Mesenteric fat pad (tissue), 1 donor: ENCODE data around the gene TMEM181. TPM values are rescaled to one million over a fixed set of nuclear protein-coding genes. Genes with fewer than 3 reads are reported as not detected.

Experiments
- DNase-seq: peaks from one replicate; pipeline ENCODE4 v3.0.0-alpha.2; 2020; ENCODE audit warnings: low spot score
- total RNA-seq: library from RNA; stranded (reverse); fragmentation: NEBNext Ultra II Directional; extraction: Animal tissue kit (Norgen Biotek cat#: 25700); gene quantifications from one replicate; pipeline ENCODE4 v1.2.1, GENCODE V29; 2021
- donor health status: DM: yes; HTN: yes; CAD: no.

The TMEM181 gene
- total RNA-seq, 1 donor from 2014 or later: 27.3 TPM

DNA sequence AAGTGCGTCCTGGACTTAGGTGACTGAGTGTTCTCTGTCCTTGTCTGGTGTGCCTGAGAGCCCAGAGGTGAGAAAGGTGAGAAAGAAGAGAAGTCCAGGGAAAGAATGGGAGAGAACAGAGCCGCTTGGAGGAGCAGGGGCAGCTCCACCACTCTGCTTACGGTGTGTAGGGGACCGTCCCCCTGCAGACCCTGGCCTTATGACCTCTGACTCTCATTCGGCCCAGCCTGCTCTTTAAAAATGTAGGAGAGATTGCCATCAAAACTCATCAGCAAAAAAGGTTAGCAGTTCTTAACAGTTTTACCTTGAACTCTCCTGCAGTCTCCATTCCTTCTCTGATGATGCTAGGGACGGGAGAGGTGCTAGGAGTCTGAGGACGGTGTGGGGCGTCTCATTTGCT lies 2.0 kb downstream of the TMEM181 start:
- no peak for DNase-seq

DNA sequence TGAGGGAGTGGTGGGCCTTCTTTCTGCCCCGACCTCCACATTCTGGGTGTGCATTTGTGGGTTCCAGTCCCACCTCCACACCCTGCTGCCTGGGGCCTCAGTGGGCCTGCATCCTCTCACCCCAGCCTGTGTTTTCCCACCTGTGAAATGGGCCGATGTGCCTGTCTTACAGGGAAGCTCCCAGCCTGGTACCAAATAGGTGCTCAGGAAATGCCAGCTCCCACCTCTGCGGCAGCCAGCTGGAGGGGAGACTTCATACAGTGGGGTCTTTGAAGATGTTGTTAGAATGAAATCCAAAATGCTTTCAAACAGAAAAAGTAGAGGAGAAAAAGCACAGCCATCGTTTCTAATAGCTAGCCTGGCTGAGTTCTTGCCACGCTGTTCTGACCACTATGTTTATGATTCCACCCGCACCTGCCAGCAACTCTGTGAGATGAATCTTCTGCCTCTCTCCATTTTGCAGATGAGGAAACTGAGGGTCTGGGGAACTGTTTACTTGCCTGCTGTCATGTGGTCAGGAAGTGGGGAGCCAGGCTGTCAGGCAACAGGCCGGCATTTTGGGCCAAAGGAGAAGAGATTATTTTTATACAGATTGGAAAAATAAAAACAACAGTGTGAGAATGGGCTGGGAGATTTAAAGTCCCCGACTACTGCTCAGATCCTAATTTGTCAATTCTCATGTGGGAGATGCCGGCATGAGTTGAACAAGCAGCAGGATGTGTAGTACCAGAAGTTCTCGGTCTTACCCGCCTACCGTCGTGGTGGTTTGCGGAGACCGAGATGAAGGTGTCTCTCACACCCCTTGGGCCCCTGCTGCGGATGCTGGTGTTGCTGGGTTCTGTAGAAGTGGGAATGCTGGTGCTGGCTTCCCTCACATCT lies 4.6 kb downstream of the TMEM181 start:
- DNase-seq: peak; percentile 37

DNA sequence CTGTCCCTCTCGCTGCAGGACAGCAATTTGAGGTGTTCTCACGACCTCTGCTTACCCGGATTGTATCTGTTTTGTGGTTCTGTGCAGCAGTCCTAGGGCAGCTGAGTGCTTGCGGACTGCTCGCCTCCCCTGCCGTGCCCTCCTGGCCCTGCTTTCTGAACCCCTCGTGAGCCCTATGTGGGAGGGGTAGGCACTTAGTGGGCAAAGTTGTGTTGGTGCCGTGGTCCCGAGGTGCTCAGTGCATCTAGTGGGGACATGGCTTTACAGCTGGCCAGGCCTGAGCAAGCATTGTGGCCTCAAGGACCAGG lies 5.2 kb downstream of the TMEM181 start:
- peak; percentile 76 for DNase-seq

DNA sequence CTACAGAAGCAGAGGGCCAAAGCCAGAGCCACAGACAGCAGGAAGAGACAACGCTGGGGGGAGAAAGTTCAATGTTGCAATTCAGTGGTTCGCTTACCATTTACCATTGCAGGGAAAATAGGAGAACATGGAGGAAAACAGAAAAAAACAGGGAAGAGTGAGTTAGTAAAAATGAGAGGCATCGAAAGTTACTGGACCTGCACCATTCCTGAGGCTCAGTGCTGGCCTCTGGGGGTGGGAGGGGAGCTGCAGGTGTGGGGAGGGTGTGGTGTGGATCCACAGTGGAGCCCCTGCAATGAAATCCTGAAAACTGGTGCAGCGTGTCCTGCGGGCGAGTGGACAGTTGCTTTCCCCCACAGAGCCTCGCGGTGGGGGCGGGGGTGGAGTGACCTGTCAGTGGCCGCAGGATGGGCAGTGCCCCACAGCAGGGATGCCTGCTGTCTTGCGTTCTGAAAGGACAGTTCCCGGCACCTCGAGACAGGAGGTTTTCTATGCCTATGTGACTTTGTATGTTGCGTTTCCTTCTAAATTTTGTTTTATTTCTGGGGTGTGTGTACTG lies 5.7 kb downstream of the TMEM181 start:
- DNase-seq: peak; percentile 64

DNA sequence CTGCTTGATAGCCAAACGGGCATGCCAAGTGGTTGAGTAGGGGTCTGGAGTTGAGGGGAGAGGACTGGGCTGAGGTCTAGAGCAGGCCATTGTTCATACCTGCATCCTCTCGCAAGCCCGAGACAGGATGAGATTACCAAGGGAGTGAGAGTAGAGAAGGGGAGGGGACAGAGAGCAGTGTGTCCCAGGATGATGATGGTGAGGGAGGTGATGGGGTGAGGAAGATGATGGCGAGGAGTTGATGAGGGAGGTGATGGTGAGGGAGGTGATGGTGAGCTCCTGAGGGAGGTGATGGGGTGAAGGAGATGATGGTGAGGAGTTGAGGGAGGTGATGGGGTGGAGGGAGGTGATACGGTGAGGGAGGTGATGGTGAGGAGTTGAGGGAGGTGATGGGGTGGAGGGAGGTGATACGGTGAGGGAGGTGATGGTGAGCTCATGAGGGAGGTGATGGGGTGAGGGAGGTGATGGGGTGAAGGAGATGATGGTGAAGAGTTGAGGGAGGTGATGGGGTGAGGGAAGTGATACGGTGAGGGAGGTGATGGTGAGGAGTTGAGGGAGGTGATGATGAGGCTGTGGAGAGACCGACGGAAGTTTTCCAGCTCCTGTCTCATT lies 6.4 kb downstream of the TMEM181 start:
- DNase-seq: peak; percentile 39

DNA sequence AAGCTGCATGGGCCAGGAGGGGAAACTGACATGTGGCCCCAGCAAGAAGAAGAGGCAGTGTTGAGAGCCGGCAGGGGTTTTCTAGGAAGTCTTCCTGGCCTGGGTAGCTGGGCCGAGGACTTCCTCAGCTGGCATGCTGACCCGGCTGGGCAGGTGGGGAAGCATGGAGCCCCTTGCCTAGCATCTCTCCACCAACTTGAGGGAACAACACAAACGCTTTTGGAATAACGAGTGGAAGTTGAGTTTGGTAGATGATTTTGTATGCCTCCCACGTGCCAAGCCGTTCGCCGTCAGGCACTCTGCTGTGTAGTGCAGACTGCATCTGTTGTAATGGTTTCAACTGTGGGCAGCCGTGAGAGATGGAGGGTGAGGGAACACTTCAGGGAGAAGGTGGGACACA lies 7.3 kb downstream of the TMEM181 start:
- DNase-seq: peak; percentile 80

DNA sequence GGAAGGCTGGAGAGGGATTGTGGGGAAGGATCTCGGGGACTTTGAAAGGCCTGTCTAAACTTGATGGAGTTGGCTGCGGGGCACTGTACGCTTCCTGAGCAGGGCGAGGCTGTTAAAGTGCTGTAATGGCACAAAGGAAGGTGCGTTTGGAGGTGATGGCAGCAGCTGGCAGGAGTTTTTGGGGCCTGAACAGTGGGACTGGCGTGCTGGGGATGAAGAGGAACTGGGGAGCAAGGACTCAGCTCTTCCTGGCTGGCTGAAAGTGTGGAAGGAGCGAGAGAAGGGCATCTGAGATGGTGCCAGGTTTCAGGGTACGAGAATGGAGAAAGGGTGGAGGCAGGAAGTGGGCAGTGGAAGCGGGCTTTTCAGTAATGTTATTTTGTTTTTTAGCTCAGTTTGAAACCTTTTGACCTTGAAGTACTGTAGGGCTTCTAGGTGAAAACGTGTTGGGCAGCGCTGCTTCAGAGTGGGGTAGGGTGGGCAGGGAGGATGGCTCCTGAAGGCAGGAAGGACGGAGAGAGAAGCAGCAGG lies 8.0 kb downstream of the TMEM181 start:
- peak; percentile 65 for DNase-seq

DNA sequence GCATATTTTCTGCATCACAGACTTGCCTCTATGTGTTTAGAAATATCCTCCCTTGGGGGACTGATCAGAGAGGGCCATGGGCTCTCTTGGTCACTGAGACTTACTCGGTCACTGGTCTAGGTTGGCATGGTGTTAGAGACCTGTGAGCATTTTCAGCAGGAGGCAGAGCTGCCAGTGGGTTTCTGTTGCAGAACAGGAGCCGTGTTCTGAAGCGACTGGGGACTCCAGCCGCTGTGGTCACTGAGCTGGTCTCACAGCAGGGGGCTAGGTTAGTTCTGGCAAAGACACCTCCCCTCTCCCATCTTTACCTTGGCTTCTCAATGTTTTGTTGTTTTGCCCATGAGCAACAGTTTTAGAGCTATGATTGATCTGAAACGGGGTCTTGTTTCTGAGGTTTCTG lies 8.7 kb downstream of the TMEM181 start:
- DNase-seq: peak; percentile 62

DNA sequence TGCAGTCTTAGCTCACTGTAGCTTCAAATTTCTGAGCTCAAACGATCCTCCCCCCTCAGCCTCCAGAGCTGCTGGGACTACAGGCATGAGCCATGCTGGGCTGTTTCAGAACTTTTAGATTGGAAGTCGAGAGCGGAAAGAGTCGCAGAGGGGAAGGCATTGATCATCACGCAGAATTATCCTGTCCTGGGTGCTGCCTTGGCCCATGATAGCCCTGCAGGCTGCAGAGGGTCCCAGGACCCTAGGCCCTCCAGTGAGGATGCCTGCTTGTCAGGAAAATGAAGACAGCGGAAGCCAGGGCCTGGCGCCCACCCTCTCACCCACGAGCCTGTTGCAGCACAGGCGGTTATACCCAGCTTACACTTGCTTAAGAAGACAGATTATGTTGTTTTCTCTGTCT lies 9.1 kb downstream of the TMEM181 start:
- peak; percentile 59 for DNase-seq

DNA sequence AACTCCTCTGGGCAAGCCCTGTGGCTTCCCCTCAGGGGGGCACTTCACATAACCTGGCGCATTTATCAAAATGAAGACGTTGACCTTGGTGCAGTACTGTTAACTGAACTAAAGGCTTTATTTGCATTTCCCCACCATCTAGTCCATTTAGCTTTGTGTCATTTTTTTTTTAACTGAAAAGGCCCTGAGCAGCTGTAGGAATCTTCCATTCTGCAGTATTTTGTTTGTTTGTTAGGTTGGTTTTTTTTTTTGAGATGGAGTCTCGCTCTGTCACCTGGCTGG lies 10.7 kb downstream of the TMEM181 start:
- DNase-seq: no peak

DNA sequence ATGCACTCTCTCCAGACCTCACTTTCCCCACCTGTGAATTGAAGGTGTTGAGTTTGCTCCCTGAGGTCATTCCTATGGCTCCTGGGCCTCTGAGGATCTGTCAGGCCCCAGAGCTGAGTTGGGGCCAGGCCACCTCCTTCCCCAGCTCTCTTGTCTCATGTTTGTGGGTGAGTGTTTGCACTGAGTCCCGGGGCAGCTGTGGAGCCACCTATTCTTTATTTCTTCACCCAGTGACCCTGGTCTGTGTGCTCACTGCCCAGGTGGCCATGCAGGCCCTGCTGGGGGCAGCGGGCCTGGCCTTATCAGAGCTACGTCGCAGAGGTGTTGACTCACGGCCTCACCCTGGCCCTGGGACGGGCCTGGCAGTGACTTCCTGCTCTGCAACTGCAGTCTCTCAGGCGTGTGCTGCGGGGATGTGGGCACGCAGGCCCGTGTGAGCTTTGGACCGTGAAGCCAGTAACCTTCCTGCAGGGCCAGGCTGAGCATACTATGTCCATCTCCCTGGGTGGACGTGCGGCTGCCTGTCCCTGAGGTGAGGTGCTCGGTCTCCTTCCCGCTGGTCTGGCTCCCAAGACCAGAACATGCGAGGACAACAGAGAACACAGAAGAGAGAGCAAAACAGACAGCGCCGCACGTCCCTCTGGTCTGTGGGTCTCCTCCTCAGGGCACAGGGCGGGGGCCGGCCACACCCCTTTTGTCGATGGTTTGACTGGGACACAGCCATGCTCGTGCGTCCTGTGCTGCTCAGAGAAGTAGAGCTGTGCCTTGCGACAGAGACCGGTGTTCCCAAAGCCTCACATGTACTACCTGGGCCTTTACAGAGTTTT lies 12.1 kb downstream of the TMEM181 start:
- peak; percentile 85 for DNase-seq

DNA sequence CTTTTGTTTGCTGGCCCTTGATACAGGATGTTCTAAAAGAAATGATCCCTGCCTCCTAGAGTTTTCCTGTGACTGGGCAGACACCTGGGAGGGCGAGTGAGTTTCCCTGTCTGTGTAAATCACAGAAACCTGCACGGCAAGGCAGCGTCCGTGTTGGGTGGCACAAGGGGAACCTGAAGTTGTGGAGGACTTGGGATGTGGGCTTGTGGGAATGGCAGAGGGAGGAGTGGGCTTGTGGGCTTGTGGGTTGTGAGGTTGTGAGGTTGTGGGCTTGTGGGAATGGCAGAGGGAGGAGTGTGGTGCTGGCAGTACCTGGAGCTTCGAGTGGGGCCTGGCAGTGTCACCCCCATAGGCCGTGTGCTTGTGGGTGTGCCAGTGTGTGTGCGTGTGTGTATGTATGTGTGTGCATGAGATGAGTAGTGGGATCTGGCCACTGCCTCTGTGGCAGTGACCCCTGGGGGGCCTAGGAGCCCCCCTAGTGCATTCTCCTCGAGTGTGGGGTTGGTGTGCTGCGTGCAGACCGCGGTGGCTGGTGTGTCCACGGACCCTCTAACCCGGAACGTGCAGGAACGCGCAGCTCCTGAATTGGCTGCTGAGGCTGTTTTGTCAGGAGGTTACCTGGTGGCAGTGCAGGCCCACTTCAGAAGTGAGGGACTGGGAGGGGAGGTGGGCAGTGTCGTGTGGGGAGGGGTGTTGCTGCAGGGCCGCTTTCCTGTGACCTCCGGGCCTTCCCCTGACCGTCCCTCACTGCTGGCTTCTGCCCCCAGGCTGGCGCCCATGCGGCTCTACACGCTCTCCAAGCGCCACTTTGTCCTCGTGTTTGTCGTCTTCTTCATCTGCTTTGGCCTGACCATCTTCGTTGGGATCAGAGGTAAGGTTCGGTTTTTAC lies 13.0 kb downstream of the TMEM181 start:
- peak; percentile 53 for DNase-seq

DNA sequence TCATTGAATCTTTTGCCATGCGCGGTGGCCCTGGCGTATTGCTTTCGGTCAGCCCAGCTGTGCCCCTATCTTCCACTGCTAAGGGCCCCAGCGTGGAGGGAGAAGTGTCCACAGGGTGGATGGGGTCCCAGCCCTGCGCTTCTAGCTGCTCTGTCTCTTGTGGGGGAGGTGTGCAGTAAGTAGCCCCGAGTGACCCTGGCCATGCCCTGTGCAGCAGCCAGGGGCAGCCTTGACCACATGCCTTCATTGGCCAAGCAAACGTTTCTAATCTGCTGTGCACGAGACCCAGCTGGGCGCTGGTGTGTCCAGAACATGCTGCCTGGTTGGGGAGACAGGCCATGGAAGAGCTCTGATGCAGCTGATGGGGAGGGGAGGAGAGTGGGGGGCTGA lies 13.6 kb downstream of the TMEM181 start:
- DNase-seq: peak; percentile 69

DNA sequence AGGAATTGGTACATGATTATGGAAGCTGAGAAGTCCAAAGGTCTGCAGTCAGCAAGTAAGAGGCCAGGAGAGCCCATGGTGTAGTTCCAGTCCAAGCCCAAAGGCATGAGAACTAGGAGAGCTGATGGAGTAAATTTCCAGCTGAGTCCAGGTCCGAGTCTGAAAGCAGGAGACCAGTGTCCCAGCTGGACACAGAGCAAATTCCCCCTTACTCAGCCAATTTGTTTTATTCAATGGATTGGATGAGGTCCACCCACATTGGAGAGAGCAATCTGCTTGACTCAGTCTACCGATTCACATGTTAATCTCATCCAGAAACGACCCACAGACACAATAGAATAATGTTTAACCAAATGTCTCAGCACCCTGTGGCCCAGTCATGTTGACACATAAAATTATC lies 14.9 kb downstream of the TMEM181 start:
- DNase-seq: peak; percentile 2

DNA sequence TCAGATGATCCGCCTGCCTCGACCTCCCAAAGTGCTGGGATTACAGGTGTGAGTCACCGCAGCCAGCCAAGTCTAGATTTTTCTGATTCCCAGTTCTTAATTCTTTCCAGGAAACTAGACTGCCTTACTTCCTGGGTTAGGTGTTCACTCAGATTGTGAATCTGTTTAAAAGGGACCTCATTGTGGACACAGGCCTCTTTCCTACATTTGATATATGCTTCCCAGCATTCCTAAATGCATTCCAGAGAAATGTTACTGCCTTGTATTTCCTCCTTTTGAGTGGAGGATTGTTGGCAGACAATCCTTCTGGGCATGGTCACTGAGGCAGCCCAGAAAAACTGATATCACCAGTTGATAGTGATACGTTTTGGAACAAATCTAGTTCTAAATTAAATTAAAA lies 15.7 kb downstream of the TMEM181 start:
- DNase-seq: no peak

DNA sequence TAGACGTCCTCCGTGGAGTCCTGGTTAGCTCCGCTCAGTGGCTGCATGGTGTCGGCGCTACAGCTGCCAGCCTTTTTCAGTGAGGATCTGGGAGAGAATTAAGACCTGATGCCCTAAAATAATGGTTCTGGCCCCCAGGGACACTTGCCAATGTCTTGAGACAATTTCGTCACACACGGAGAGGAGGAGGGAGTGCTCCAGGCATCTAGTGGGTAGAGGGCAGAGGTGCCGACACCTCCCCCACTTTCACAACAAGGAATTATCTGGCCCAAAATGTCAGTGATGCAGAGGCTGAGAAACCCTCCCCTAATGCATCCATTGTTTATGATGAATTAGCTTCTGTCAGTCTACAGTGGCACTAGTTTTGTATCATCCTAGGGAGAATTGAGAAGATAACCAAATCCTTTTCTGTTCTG lies 24.4 kb downstream of the TMEM181 start:
- no peak for DNase-seq

DNA sequence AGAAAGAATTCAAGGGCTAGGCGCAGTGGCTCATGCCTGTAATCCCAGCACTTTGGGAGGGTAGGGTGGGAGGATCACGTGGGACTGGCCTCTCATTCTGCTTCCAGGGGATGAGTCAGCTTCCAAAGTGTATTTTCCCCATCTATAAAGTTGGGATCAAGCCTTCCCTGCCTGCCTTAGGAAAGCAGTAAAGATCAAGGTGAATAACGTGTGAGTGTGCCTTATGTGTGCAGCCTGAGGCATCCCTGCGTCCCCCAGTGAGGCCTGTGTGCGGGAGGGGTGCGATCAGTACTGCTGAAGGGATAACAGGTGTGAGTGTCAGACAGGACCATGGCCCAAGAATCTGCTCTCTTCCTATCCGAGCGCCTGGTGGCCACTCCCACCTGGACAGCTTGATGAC lies 26.8 kb downstream of the TMEM181 start:
- DNase-seq: no peak

DNA sequence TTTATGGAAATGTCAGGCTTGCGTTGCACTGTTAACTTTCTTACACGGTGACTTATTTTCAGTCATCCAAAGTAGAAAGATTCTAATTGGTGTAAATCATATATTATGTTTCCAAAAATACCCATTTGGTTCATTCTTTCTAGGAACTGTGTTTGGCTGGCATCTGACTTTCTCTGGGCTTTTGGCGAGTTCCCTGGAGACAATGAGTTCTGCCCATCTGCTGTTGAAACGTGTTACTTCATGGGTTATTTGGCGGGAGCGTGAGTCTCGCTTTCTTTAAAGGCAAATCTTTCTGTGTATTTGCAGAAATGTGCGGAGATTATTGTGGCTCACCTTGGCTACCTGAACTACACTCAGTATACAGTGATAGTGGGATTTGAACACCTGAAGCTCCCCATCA lies 29.5 kb downstream of the TMEM181 start:
- DNase-seq: no peak

DNA sequence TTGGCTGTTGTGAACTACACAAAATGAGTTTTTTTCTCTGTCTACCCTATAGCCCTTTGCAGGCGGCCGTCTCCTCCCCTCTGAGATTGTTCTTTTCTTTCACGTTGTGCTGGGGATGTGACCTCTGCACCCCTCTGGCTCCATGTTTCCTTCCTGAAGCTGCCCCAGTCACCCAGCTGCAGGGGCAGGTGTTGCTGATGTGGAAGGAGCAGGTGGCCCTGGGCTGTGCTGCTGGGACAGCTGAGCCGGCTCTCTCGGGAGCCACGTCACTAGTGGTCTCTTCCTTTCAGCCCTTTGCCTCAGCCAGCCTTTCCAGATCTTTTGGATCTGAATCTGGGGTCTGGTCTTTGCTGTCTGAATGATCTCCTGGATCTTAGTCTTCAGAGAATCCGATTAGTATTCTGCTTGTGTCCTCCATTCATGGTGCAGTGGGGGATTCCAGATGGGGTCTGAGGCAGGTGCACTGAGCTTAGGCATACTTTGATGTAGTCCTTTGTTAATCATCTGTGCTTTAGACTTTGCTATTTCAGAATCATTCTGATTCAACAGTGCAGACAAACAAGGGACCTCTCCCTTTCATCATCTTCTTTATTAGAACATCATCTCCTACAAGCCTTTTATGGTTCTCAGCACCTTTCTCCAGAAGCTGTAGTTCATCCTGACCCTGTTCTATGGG lies 31.4 kb downstream of the TMEM181 start:
- DNase-seq: no peak

DNA sequence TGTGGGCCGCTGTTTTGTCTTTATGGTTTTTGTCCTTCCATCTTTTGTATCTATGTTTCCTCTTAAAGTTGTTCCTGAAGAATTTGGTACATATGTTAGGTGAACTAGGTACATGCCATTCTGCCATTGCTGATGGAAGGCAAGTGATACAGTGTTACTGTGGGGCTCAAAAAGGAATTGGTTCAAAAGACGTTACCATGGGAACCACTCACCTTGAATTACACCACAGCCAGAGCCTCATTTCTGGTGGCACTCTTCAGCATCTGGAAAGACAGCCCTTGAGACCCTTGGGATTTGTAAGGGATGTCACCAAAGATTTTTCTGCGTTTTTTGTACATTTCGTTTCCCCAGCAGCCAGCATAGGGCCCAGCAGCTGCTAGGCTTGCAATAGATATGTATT lies 31.9 kb downstream of the TMEM181 start:
- DNase-seq: no peak
